ENCODE measurements around the gene SLC12A5.

DNA sequence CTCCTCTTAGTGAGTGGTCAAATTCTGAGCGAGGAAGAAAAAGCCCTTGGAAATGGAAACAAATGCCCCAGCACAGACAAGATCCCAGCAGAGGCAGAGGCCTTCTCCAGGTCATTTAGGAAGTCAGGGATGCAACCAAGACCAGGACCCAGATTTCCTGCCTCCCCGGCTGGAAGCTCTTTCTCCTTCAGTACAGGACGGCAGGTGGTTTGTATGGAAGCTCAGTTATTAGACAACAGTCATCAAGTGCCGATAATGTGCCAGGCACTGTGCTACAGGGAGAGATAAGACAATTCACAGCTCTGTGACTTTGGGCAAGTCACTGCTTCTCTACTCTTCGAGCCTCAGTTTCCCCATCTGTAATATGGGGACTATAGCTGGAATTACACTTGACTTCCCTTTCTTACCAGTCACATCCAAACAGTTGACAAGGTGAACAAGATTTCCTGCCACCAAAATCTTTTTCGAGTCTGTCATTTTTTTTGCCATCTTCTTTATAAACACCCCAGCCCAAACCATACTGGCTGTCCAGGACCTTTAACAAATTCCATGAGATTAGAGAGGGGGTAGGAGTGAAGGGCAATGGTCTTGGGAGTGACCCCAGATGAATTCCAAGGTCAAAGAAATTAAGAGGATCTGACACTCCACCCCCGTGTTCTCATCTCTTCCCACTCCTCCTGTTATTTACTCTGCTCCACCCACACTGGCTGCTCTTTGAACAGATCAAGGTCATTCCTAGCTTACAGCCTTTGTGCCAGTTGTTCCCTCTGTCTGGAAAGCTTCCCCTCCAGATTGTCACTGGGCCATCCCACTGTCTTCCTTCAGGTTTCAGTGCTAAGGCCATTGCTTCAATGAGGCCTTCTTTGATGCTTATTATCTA, 14.3 kb upstream of the SLC12A5 start:
- TF ChIP-seq, protein P1, sequence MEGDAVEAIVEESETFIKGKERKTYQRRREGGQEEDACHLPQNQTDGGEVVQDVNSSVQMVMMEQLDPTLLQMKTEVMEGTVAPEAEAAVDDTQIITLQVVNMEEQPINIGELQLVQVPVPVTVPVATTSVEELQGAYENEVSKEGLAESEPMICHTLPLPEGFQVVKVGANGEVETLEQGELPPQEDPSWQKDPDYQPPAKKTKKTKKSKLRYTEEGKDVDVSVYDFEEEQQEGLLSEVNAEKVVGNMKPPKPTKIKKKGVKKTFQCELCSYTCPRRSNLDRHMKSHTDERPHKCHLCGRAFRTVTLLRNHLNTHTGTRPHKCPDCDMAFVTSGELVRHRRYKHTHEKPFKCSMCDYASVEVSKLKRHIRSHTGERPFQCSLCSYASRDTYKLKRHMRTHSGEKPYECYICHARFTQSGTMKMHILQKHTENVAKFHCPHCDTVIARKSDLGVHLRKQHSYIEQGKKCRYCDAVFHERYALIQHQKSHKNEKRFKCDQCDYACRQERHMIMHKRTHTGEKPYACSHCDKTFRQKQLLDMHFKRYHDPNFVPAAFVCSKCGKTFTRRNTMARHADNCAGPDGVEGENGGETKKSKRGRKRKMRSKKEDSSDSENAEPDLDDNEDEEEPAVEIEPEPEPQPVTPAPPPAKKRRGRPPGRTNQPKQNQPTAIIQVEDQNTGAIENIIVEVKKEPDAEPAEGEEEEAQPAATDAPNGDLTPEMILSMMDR (IDR thresholded peaks at IDR 0.05), result no peak
- no peak for TF ChIP-seq POLR2A (IDR thresholded peaks at IDR 0.05)

Measured in right lobe of liver (tissue), 4 donors.